ENCODE measurements around the gene ADSS2.
"Not testable (repeated sequence)": the region's sequence is repeated elsewhere in the genome, so short reads cannot be mapped to it uniquely, and the experiment has no call there.

ADSS2 gene

DNA sequence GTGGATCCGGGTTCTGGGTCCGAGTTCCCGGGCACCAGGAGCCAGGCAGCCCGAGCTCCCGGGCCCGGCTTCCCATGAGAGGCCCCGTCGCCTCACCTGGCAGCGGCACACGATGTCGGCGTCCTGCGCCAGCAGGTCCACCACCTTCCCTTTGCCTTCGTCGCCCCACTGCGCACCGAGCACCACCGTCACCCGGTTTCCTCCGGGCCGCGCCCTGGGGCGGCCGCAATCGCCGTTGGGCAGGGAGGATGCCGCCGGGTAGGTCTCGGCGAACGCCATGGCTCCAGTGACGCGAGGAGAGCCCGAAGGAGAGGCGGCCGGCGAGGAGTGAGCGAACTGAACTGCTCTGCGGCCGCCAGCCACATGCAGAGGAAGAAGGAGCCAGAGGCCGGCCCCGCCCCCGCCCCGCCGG, at the start of gene ADSS2:
TSS of gene ADSS2 (minus strand) at position 371 of the 412 bp plus-strand sequence. CDS start at position 279, 92 bp downstream.
- DNase-seq (ENCODE audit: low read depth in 2 of 2, low spot score in 1 of 2): no peak

DNA sequence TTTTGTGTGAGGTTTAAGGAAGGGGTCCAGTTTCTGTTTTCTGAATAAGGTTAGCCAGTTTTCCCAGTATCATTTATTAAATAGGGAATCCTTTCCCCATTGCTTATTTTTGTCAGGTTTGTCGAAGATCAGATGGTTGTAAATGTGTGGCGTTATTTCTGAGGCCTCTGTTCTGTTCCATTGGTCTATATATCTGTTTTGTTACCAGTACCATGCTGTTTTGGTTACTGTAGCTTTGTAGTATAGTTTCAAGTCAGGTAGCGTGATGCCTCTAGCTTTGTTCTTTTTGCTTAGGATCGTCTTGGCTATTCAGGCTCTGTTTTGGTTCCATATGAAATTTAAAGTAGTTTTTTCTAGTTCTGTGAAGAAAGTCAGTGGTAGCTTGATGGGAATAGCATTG, 48.8 kb upstream of the ADSS2 start:
- DNase-seq (ENCODE audit: low read depth in 2 of 2, low spot score in 1 of 2): not testable (repeated sequence)

DNA sequence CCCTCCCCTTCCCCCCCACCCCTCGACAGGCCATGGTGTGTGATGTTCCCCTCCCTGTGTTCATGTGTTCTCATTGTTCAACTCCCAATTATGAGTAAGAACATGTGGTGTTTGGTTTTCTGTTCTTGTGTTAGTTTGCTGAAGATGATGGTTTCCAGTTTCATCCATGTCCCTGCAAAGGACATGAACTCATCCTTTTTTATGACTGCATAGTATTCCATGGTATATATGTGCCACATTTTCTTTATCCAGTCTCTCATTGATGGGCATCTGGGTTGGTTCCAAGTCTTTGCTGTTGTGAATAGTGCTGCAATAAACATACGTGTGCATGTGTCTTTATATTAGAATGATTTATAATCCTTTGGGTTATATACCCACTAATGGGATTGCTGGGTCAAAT, 47.8 kb upstream of the ADSS2 start:
- DNase-seq (ENCODE audit: low read depth in 2 of 2, low spot score in 1 of 2): not testable (repeated sequence)

DNA sequence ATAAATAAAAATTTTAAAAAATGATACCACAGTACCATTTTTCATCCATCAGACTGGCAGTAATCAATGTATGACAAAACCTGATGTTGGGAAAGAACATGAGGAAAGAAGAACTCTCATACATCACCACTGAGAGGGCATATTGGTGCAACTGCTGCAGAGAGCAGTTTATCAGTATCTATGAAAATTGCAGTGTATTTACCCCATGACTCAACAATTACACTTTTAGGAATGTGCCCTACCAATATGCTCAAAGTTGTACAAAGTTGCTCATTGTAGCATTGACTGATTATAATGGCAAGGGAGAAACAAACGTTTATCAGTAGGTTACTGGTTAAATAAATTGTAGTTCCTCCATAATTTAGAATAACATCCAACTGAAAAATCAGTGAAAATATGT, 46.1 kb upstream of the ADSS2 start:
- DNase-seq (ENCODE audit: low read depth in 2 of 2, low spot score in 1 of 2): no peak

DNA sequence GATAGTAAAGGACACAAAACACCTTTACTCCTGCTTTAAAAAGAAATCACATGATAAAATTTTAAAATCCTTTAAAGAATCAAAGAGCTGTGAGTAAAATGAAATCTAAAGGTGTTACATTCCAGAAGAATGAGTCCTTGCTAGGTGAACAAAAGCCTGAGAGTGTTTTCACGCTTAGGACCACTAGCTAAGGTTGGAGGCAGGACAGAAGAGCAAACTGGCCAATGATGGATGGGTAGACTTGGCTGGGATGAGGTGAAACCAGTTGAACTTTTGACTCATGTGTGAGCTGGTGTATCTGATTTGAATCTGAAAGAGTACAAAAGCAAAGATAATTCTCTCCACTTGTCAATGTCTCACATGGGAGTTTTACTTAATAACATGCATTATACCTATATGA, 44.5 kb upstream of the ADSS2 start:
- no peak for DNase-seq (ENCODE audit: low read depth in 2 of 2, low spot score in 1 of 2)

DNA sequence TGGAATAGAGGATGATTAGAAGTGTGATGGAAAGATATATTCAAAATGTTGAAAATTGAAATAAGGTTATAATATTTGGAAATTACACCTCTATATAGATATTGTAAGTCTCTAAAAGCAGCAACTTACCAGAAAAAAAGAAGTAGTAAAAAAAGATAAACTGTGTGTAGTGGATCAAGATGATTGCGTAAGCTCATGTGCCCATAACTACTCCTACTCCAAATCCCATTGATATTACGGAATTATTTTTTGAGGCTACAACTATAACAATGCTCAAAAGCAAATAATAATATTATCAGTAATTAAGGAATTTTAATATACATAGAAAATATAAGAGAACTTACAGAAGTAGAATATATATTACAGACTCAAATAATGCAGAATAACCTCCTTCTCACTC, 42.9 kb upstream of the ADSS2 start:
- DNase-seq (ENCODE audit: low read depth in 2 of 2, low spot score in 1 of 2): no peak

DNA sequence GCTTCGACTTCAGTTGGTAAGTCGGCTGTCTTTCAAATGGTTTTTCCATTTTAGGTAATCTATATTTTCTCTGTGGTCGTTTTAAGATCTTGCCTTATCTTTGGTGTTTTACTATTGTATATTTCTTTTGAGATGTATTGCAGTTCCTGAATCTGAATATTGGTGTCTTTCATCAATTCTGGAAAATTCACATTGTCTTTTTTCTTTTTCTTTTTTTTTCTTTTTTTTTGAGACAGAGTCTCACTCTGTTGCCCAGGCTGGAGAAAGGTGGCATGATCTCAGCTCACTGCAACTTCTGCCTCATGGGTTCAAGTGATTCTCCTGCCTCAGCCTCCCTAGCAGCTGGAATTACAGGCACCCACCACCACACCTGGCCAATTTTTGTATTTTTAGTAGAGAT, 33.3 kb upstream of the ADSS2 start:
- DNase-seq (ENCODE audit: low read depth in 2 of 2, low spot score in 1 of 2): not testable (repeated sequence)

DNA sequence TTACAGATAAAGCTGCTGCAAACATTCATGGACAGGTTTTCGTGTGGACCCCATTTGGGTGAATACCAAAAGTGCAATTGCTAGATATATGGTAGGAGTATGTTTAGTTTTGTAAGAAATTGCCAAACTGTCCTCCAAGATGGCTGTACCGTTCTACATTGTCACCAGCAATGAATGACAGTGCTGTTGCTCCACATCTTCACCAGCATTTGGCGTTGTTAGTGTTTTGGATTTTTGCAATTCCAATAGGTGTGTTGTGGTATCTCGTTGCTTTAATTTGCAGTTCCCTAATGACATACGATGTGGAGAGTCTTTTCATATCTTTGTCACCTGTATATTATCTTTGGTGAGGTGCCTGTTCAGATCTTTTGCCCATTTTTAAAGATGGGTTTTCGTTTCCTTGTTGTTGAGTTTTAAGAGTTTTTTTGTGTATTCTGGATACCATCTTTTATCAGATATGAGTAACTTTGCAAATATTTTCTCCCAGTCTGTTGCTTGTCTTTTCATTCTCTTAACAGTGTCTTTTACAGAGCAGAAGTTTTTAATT, 21.4 kb upstream of the ADSS2 start:
- no peak for DNase-seq (ENCODE audit: low read depth in 2 of 2, low spot score in 1 of 2)

DNA sequence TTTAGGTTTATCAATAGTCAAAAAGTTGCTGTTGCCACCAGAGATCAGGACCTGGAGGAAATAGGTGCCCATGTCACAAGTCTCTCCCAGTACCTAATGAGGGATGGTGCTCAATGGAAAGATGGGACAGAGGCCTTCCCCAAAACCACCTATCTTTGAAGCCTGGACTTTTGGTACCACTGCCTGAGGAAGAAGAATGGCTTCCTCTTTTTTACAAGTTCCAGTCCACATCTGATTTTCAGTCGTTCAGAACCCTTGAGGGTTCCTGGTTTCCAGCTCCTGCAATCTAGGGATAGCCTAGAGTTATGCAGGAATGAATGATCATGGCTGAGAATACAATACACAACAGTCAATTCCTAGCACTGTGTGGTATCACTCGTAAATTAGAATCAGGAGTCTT, 15.0 kb upstream of the ADSS2 start:
- DNase-seq (ENCODE audit: low read depth in 2 of 2, low spot score in 1 of 2): no peak

DNA sequence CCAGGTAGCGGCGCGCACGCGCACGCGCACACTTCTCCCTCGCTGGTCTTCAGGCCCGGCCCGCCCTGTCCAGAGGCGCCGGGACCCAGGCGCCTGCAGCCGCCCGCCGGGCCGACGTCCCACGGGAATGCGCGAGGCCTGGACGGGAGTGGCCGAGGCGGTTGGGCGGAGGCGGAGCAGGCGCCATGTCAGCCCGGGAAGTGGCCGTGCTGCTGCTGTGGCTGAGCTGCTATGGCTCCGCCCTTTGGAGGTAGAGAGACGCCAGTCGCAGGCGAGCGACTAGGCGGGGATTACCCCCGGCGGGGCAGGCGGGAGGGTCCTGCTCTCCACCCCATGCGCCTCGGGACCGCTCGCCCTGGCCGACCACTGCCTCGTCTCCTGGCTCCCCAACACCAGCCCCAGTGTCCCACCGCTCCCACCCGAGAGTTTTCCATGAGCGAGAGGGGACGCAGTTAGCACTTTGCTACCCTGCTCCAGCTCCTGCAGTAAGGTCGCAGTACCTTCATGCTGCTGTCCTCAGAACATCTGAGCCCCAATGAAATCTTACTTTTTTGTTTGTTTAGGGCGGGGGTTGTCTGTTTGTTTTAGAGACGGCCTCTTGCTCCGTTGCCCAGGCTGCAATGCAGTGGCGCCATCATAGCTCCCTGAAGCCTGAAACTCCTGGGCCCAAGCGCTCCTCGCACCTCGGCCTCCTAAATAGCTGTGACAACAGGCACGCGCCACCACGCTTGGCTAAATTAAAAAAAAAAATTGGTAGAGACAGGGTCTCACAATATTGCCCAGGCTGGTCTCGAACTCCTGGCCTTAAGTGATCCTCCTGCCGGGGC, 9.7 kb upstream of the ADSS2 start, which contains the start of gene CATSPERE:
TSS of gene CATSPERE (plus strand) at position 29 of the 827 bp plus-strand sequence. CDS start at position 186, 157 bp downstream.
- peak; percentile 41 to 56 for DNase-seq (ENCODE audit: low read depth in 2 of 2, low spot score in 1 of 2)

DNA sequence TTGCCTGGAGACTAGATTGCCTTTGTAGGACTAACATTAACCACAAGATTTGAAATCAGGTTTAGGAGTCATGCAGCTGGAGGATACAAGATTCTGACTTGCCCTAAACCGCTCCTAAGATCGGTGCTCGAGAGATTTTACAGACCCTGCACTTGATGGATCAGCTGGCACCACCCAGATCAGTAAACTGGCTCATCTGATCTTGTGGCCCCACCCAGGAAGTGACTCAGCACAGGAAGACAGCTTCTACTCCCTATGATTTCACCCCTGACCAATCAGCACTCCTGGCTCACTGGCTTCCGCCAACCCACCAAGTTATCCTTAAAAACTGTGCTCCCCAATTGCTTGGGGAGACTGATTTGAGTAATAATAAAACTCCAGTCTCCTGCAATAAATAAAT, 8.5 kb upstream of the ADSS2 start:
- DNase-seq (ENCODE audit: low read depth in 2 of 2, low spot score in 1 of 2): no peak

DNA sequence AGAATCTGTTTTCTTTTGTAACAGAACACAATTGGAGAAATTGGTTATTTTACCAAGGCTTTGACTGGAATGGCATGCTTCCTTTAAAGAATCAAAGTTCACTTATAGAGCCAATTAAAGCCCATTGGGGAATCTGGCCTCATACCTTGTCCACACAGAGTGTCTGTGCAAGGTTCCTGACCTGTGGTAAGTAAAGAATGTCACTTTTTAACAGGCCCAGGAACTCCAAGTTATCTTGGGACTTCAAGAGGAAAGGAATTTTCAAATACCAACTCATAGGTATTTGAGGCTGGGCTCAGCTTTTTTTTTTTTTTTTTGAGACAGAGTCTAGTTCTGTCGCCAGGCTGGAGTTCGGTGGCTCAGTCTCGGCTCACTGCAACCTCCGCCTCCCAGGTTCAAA, 7.1 kb upstream of the ADSS2 start:
- no peak for DNase-seq (ENCODE audit: low read depth in 2 of 2, low spot score in 1 of 2)

DNA sequence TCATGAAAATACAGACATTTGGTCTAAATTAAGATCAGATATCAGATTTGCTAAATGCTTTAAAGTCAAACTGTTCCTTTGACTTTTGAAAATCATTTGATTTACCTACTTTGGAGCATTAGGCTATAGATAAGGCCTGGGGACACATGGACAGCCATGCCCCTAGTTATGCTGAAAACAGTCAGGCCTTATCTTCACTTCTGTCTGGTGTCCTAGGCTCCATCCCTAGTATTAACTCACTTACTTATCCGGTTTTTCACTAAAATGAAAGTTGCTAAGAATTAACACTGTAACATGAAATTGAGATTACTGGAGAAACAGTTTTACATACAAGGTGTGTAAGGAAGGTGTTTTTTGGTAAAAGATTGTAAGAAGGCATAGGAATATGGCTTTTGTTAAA, 4.9 kb upstream of the ADSS2 start:
- no peak for DNase-seq (ENCODE audit: low read depth in 2 of 2, low spot score in 1 of 2)

DNA sequence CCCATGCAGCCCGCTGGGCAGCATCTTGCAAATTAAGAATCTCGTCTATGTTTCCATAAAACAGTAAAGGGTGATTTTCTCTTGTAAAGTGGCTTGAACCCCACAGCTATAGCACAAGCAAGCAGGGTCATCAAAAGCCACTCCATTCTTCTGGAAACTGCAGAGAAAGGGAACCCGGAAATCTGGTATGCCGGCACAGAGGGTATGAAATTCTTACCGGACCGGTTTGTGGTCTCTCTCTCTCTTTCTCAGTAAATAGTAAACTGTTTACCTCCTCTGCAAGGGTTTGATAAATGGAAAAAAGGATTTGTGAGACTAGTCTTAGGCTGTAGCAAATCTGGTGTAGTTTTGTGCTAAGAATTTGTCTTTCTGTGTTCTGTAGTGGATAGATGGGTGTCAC, 2.7 kb upstream of the ADSS2 start:
- no peak for DNase-seq (ENCODE audit: low read depth in 2 of 2, low spot score in 1 of 2)

DNA sequence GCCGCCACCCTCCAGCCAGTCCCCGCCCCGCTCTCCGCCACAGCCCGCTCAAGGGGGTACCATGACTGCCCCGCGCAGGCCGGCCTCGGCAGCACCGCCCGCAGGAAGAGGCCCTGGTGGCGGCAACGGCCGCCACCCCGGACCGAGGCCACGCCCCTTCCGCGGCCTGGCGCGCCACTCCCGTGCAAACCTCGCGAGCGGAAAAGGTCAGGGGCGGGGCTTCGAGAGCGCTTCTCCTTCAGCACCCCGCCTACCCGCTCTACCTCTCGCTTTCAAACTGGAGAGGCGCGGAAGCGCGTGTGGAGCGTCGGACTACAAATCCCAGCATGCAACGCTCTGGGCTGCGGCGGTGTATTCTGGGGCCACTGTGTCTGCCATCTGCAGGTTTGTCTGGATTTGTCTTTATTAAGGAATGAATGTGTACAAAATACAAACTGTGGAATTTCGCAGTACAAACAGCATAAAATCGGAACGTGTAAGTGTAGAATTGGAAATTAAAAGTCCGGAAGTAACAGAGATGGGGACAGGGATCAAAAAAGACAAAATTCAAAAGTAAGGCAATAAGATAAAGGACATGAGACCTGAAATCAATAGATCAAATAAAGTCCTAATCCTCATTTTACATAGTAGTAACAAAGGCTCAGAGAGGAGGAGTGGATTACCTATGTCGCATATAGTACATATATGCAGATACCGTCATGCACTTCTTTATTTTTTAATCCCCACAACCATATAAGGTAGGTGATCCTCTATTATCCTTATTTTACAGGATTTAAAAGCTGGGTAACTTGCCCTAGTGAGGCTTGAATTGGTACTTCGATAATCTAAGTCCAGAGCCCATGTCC, 464 bp upstream of the ADSS2 start:
- peak; percentile 95 to 98 for DNase-seq (ENCODE audit: low read depth in 2 of 2, low spot score in 1 of 2)

DNA sequence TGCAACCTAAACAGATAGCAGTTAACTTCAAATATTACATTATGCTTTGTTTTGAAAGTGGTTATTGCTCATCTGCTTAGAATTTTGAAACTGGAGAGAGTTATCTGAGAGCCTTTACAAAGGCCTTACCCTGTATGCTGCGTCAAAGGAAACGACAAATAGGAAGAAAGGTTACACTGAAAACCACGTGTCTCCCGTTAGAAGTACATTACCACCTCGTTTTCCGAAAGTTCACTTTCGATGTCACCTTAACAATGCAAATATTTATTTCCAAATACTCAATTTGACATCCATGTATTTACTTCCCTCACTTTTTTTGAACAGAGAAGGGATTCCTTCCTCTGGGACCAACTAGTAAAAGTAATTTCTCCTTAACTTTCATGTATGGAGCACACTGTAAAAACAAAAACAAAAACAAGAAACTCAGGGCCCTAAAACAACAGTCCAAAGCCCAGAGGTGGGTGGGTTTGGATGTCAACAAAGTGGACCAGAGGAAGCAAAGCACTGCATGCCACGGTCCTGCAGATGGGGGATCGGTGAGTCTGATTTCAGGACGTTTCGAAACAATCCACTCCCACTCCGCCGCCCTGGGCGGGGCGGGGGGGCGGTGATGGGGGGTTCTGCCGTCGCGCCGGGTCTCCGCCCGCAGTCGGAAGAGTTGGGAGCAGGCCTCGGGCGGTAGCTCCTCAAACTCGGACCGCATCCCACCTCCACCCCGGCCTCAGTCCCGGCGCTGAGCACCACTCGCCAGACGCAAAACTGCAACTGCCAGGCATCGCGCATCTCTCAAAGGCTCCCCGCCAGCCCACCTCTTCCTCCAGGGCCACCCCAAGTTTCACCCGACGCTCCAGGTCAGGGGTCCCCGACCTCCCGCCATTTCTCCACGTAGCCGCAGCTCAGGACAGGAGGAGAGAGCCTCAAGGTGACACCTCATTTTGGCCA, 841 bp downstream of the ADSS2 start:
- DNase-seq (ENCODE audit: low read depth in 2 of 2, low spot score in 1 of 2): peak; percentile 22 to 27

DNA sequence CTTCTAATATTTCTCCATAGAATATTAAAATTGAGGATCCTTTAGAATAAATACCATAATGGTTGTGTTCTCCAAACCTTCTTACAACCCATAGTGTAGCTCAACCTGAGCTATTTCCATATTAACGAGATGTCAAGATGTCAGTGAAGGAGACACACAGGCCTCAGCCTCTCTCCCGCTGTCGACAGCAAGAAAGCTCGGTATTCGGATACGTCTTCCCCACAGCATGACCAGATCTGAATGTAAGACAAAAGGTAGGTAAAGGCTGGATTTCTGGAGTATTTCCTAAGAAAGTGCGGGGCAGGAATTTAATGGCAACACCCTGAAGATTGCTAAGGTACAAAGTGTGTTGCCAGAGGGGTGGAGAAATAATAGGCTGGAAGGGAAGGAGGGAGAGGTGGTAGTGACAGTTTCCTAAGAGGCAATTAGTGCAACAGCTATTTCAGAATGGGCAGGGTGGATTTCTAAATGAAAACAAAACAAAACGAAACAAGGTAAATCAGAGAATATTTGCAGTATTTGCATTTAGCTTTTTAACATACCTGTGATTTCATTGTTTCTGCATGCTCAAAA, 1.7 kb downstream of the ADSS2 start:
- DNase-seq (ENCODE audit: low read depth in 2 of 2, low spot score in 1 of 2): no peak

DNA sequence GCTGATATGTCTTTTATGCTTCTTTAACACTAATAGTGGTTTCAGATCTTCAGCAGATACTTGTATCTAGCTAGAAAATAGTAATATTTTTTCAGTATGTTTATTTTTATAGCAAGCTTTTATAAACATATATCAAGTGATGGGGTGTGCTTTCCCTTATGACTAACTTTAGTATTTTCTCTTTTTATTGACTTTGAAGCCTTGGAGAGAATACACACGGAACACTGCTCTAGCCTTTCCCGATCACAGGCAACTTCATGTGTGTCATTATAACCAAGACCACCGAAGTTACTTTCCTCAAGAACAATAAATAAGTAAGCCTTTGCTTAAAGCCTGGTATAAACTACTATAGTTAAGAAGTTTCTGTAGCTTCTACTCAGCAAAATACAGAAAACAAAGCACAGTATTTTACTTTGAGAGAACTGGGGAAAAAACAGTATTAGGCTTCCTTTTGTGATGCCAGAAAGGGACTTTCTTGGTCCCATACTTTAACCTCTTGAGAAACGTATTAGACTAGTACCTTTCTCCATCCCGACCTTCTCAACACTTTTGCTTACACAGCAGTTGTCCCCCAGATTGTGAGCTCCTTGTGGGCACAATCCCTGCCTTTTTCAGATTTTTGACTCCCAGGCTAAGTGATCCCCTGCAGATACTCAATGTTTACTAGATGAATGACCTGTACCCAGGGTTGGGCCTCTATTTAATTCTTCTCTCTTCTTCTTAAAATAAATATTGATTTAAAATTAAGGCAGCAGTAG, 3.3 kb downstream of the ADSS2 start:
- no peak for DNase-seq (ENCODE audit: low read depth in 2 of 2, low spot score in 1 of 2)

DNA sequence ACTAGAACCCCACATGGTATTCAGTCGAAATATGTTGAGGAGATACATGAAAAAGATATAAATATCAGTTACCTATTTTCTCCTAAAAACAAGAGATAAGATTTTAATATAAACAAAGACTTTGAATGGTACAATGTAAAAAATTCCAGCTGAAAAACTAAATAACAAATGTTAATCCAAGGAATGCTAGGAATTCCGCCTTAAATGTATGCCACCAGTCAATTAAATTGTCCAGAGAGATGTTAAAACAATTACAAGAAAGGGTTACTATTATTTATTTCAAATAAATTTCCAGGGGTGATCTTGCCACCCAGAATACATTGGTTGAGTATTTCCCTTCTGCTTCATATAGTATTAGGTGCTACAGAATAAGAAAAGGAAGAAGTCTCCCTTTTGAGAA, 4.2 kb downstream of the ADSS2 start:
- DNase-seq (ENCODE audit: low read depth in 2 of 2, low spot score in 1 of 2): no peak

DNA sequence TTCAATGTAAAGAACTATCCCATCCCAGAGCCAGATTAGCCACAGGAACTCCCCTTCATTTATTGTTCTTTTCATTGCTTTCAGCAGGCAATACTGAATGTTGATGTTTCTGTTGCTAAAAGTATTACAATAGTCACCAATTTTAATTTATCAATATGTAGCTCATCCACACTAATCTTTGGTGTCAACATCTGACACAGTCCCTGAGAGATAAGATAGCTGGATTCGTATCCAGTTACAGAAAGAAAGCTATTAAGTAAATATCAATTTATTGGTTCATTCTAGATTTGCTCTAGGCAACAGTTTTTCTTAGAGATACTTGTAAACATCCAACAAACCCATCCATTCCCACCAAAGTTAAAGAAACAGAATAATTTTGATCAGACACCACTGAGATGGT, 4.7 kb downstream of the ADSS2 start:
- no peak for DNase-seq (ENCODE audit: low read depth in 2 of 2, low spot score in 1 of 2)
